Neural cell (in vitro differentiated cells): ENCODE results near the gene EDIL3. TPM values are rescaled to one million over a fixed set of nuclear protein-coding genes. Genes with fewer than 3 reads are reported as not detected.

Experiments
- H2AFZ ChIP-seq: fragments of 200-600, 300-800 bp; sonication (generic), shearing (Covaris generic); 2 replicates; pipeline ENCODE4 v1.6.0; 2014; ENCODE audit warnings: low read depth, mild to moderate bottlenecking, antibody characterized with exemption, low read length, moderate library complexity
- H3F3A ChIP-seq: fragments of 200-600 bp; shearing (Covaris generic); 2 replicates; pipeline ENCODE4 v1.6.1; 2016; ENCODE audit warnings: mild to moderate bottlenecking, moderate library complexity, mixed read lengths, antibody characterized with exemption, low read length; ENCODE audit not compliant: insufficient read depth, poor library complexity, severe bottlenecking
- H3K27ac ChIP-seq: fragments of 200-600, 300-800 bp; sonication (generic), shearing (Covaris generic); 2 replicates; pipeline ENCODE4 v1.5.1; 2014; ENCODE audit warnings: mild to moderate bottlenecking, low read length, moderate library complexity
- H3K27me3 ChIP-seq: fragments of 300-800, 200-600 bp; sonication (generic), shearing (Covaris generic); 2 replicates; pipeline ENCODE4 v1.6.0; 2014; ENCODE audit warnings: mild to moderate bottlenecking, low read depth, low read length, moderate library complexity; ENCODE audit not compliant: insufficient read depth
- H3K36me3 ChIP-seq: fragments of 300-800, 200-600 bp; sonication (generic), shearing (Covaris generic); 2 replicates; pipeline ENCODE4 v1.5.1; 2014; ENCODE audit warnings: mild to moderate bottlenecking, antibody characterized with exemption, low read length, moderate library complexity; ENCODE audit not compliant: insufficient read depth
- H3K4me2 ChIP-seq: fragments of 300-800, 200-600 bp; sonication (generic), shearing (Covaris generic); 2 replicates; pipeline ENCODE4 v1.6.0; 2014; ENCODE audit warnings: mild to moderate bottlenecking, low read length
- H3K4me3 ChIP-seq: fragments of 300-800, 200-600 bp; sonication (generic), shearing (Covaris generic); 2 replicates; pipeline ENCODE4 v1.5.1; 2014; ENCODE audit warnings: mild to moderate bottlenecking, low read length, moderate library complexity
- H3K79me2 ChIP-seq: fragments of 200-600 bp; shearing (Covaris generic); replicated peaks from 2 replicates; pipeline ENCODE4 v1.6.0; 2014; ENCODE audit warnings: mild to moderate bottlenecking, low read length, moderate library complexity; ENCODE audit not compliant: insufficient read depth
- H3K9ac ChIP-seq: fragments of 300-800, 200-600 bp; sonication (generic), shearing (Covaris generic); 2 replicates; pipeline ENCODE4 v1.6.1; 2016; ENCODE audit warnings: mild to moderate bottlenecking, low read length, mixed read lengths
- H3K9me2 ChIP-seq: fragments of 200-600 bp; shearing (Covaris generic); 2 replicates; pipeline ENCODE4 v1.6.1; 2016; ENCODE audit warnings: mild to moderate bottlenecking, low read length, mixed read lengths; ENCODE audit not compliant: insufficient read depth
- H3K9me3 ChIP-seq: fragments of 200-600, 300-800 bp; sonication (generic), shearing (Covaris generic); 2 replicates; pipeline ENCODE4 v1.6.1; 2016; ENCODE audit warnings: mild to moderate bottlenecking, mixed run types, low read length, moderate library complexity, mixed read lengths
- H4K20me1 ChIP-seq: fragments of 200-600 bp; shearing (Covaris generic); 2 replicates; pipeline ENCODE4 v1.6.1; 2016; ENCODE audit warnings: mild to moderate bottlenecking, mixed run types; ENCODE audit not compliant: insufficient read depth
- CTCF ChIP-seq: fragments of 450-650 bp; IDR thresholded peaks from 2 replicates; pipeline ENCODE4 v1.5.1; 2014; ENCODE audit warnings: antibody characterized with exemption, mild to moderate bottlenecking, moderate library complexity; ENCODE audit not compliant: poor library complexity, severe bottlenecking
- EP300 ChIP-seq: fragments of 450-650 bp; conservative IDR thresholded peaks from 2 replicates; pipeline ENCODE4 v1.6.1; 2014; ENCODE audit warnings: antibody characterized with exemption, mild to moderate bottlenecking, moderate library complexity; ENCODE audit not compliant: poor library complexity, severe bottlenecking
- EZH2 ChIP-seq: fragments of 200-600, 300-800 bp; shearing (Covaris generic), sonication (generic); IDR thresholded peaks from 2 replicates; pipeline ENCODE4 v1.6.1; 2014; ENCODE audit warnings: antibody characterized with exemption, low read length, borderline replicate concordance, mild to moderate bottlenecking; ENCODE audit not compliant: insufficient read depth, poor library complexity, severe bottlenecking
- MXI1 ChIP-seq: fragments of 450-650 bp; conservative IDR thresholded peaks from 2 replicates; pipeline ENCODE4 v1.6.1; 2014; ENCODE audit warnings: antibody characterized with exemption, mild to moderate bottlenecking; ENCODE audit not compliant: poor library complexity, severe bottlenecking
- POLR2AphosphoS5 ChIP-seq: IDR thresholded peaks from 2 replicates; pipeline ENCODE4 v1.6.1; 2012
- RAD21 ChIP-seq: fragments of 450-650 bp; conservative IDR thresholded peaks from 2 replicates; pipeline ENCODE4 v1.6.1; 2014; ENCODE audit warnings: antibody characterized with exemption, mild to moderate bottlenecking, moderate library complexity
- REST ChIP-seq: IDR thresholded peaks from 2 replicates; pipeline ENCODE4 v1.6.1; 2012; ENCODE audit warnings: borderline replicate concordance
- SMC3 ChIP-seq: fragments of 450-650 bp; conservative IDR thresholded peaks from 2 replicates; pipeline ENCODE4 v1.6.1; 2014; ENCODE audit warnings: antibody characterized with exemption, mild to moderate bottlenecking, moderate library complexity; ENCODE audit not compliant: poor library complexity
- TAF1 ChIP-seq: IDR thresholded peaks from 2 replicates; pipeline ENCODE4 v1.6.1; 2012; ENCODE audit warnings: low read depth
- polyA plus RNA-seq: library from polyadenylated mRNA; depleted of rRNA; stranded (reverse); fragments of >200 nt; gene quantifications from 2 replicates; pipeline ENCODE4 v1.2.3, GENCODE V29; 2014

Gene EDIL3
- polyA plus RNA-seq, 1 donor from 2014 or later: 6.1 TPM

GRCh38 chr5:84430863-84431663, 46.4 kb upstream of the EDIL3 start:
- H3K79me2 ChIP-seq: no peaks in the 10 kb centered on the region
- no peaks in the 10 kb centered on the region for H4K20me1 ChIP-seq
- H3F3A ChIP-seq: no peaks in the 10 kb centered on the region
- H3K27ac ChIP-seq: no peak overlapping the region
- no peak overlapping the region for H2AFZ ChIP-seq
- no peaks in the 10 kb centered on the region for H3K9me2 ChIP-seq
- TF ChIP-seq REST (no peak), RAD21 (no peak), SMC3 (no peak), EZH2 (no peak), TAF1 (no peak), MXI1 (no peak), CTCF (no peak), EP300 (no peak), POLR2AphosphoS5 (no peak)
- H3K36me3 ChIP-seq: no peaks in the 10 kb centered on the region
- H3K9me3 ChIP-seq: no peaks in the 10 kb centered on the region
- H3K4me3 ChIP-seq: no peak overlapping the region
- H3K9ac ChIP-seq: no peak overlapping the region
- H3K27me3 ChIP-seq: no peaks in the 10 kb centered on the region
- H3K4me2 ChIP-seq: no peak overlapping the region

GRCh38 chr5:84430079-84430478, 45.4 kb upstream of the EDIL3 start:
- Histone ChIP-seq H3K4me3 (no peak overlapping the region), H3F3A (no peaks in the 10 kb centered on the region), H3K9ac (no peak overlapping the region), H4K20me1 (no peaks in the 10 kb centered on the region), H3K9me2 (no peaks in the 10 kb centered on the region), H3K9me3 (no peaks in the 10 kb centered on the region), H3K27me3 (no peaks in the 10 kb centered on the region), H3K36me3 (no peaks in the 10 kb centered on the region), H3K79me2 (no peaks in the 10 kb centered on the region), H2AFZ (no peak overlapping the region), H3K27ac (no peak overlapping the region), H3K4me2 (no peak overlapping the region)
- TF ChIP-seq MXI1 (no peak), POLR2AphosphoS5 (no peak), RAD21 (no peak), EP300 (no peak), SMC3 (no peak), TAF1 (no peak), REST (no peak)
